ENCODE data around the gene MAPK10. TPM values are rescaled to one million over a fixed set of nuclear protein-coding genes. Genes with fewer than 3 reads are reported as not detected.
"Not testable (repeated sequence)": the region's sequence is repeated elsewhere in the genome, so short reads cannot be mapped to it uniquely, and the experiment has no call there.

The MAPK10 gene
- total RNA-seq, 1 donor from 2014 or later: 3.2 TPM

GRCh38 chr4:86089053-86089452, 270.8 kb downstream of the MAPK10 start:
- DNase-seq (no peak), ATAC-seq (no peak)
- intact Hi-C loops (cut with micrococcal nuclease): no loop called here

- intact Hi-C loops (cut with micrococcal nuclease); DNase-seq; ATAC-seq: not testable (repeated sequence)
Measured at GRCh38 chr4:86075796-86076195, 284.1 kb downstream of the MAPK10 start.

GRCh38 chr4:86060341-86060740, 299.5 kb downstream of the MAPK10 start:
- DNase-seq: no peak
- intact Hi-C loops (cut with micrococcal nuclease): no loop called here

GRCh38 chr4:86058621-86059020, 301.2 kb downstream of the MAPK10 start:
- ATAC-seq: no peak
- DNase-seq: no peak
- intact Hi-C loops (cut with micrococcal nuclease): no loop called here

More at GRCh38 chr4:86060341-86060740, 299.5 kb downstream of the MAPK10 start:
- no peak for ATAC-seq

GRCh38 chr4:86055898-86056297, 304.0 kb downstream of the MAPK10 start:
- ATAC-seq (no peak), DNase-seq (no peak)
- intact Hi-C loops (cut with micrococcal nuclease): no loop called here

GRCh38 chr4:86054286-86055032, 305.4 kb downstream of the MAPK10 start:
- DNase-seq (no peak), ATAC-seq (no peak)
- intact Hi-C loops (cut with micrococcal nuclease): no loop called here

- DNase-seq: no peak
Measured at GRCh38 chr4:86050496-86050895, 309.4 kb downstream of the MAPK10 start.

GRCh38 chr4:86048426-86048825, 311.4 kb downstream of the MAPK10 start:
- DNase-seq: no peak
- ATAC-seq: no peak
- intact Hi-C loops (cut with micrococcal nuclease): loop anchor here (10.0 kb wide), 2 partner anchors 294 to 964 kb away; no protein-coding TSS in a partner anchor

More at GRCh38 chr4:86050496-86050895, 309.4 kb downstream of the MAPK10 start:
- intact Hi-C loops (cut with micrococcal nuclease): no loop called here
- no peak for ATAC-seq

- no peak for ATAC-seq
- DNase-seq: no peak
- intact Hi-C loops (cut with micrococcal nuclease): loop anchor here (10.0 kb wide), 2 partner anchors 290 to 960 kb away; no protein-coding TSS in a partner anchor
Measured at GRCh38 chr4:86044593-86044985, 315.3 kb downstream of the MAPK10 start.

GRCh38 chr4:86043755-86044592, 315.9 kb downstream of the MAPK10 start:
- DNase-seq (no peak), ATAC-seq (peak; percentile 61)
- intact Hi-C loops (cut with micrococcal nuclease): loop anchor here (10.0 kb wide), 2 partner anchors 289 to 959 kb away; no protein-coding TSS in a partner anchor

GRCh38 chr4:86038037-86038436, 321.8 kb downstream of the MAPK10 start:
- DNase-seq: no peak
- ATAC-seq: peak; percentile 50
- intact Hi-C loops (cut with micrococcal nuclease): no loop called here

GRCh38 chr4:86036736-86037135, 323.1 kb downstream of the MAPK10 start:
- ATAC-seq: no peak
- intact Hi-C loops (cut with micrococcal nuclease): no loop called here
- no peak for DNase-seq

GRCh38 chr4:86035688-86036087, 324.2 kb downstream of the MAPK10 start:
- intact Hi-C loops (cut with micrococcal nuclease): no loop called here
- DNase-seq: no peak
- ATAC-seq: no peak

GRCh38 chr4:86034616-86035015, 325.2 kb downstream of the MAPK10 start:
- ATAC-seq (no peak), DNase-seq (no peak)
- intact Hi-C loops (cut with micrococcal nuclease): no loop called here

- peak; percentile 64 for DNase-seq
- intact Hi-C loops (cut with micrococcal nuclease): no loop called here
- ATAC-seq: peak; percentile 94
Measured at GRCh38 chr4:86033171-86033570, 326.7 kb downstream of the MAPK10 start.

GRCh38 chr4:86032476-86033022, 327.3 kb downstream of the MAPK10 start:
- ATAC-seq: peak; percentile 90
- DNase-seq: peak; percentile 32
- intact Hi-C loops (cut with micrococcal nuclease): no loop called here

- ATAC-seq: no peak
- intact Hi-C loops (cut with micrococcal nuclease): no loop called here
- DNase-seq: no peak
Measured at GRCh38 chr4:86031927-86032326, 327.9 kb downstream of the MAPK10 start.

- ATAC-seq: no peak
- no peak for DNase-seq
- intact Hi-C loops (cut with micrococcal nuclease): no loop called here
Measured at GRCh38 chr4:86026720-86027119, 333.1 kb downstream of the MAPK10 start.

- DNase-seq, ATAC-seq: not testable (repeated sequence)
Measured at GRCh38 chr4:86021671-86022070, 338.2 kb downstream of the MAPK10 start.

GRCh38 chr4:86019906-86020305, 339.9 kb downstream of the MAPK10 start:
- DNase-seq (no peak), ATAC-seq (no peak)
- intact Hi-C loops (cut with micrococcal nuclease): no loop called here

More at GRCh38 chr4:86021671-86022070, 338.2 kb downstream of the MAPK10 start:
- intact Hi-C loops (cut with micrococcal nuclease): not testable (repeated sequence)
